ENCODE data around the gene STK32B.
"Not testable (repeated sequence)": the region's sequence is repeated elsewhere in the genome, so short reads cannot be mapped to it uniquely, and the experiment has no call there.

Gene STK32B

DNA sequence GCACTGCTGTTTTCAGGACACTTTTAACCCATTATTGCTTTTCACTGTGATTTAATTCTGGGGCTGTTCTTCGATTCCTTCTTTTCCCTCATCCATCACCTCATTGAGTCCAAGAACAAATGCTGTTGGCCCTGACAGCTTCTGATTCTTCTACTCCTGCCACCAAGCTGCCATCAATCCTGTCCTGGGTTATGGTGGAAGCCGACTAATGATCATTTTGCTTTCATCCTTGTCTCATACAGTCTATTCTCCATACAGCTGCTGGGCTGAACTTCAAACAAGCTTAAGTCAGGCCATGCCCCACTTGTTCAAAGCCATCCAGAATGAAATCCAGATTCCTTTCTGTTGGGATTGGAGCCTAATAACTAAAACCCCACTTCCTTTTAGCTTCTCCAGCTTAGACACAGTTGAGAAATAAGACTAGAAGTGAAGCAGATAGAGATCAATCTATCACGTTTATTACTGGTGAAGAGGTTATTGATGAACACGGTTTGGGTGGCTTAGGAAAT is 161.9 kb downstream of the STK32B start:
- Mint-ChIP-seq H3K4me3 (no peak overlapping the region), H3K36me3 (no peaks in the 10 kb centered on the region), H3K9me3 (no peaks in the 10 kb centered on the region), H3K4me1 (peaks cover 4 to 5% of the 10 kb centered on the region in 2 donors), H3K27ac (no peak overlapping the region), H3K27me3 (no peaks in the 10 kb centered on the region)
- no peak for DNase-seq
- ATAC-seq (replicated peaks): no peak

DNA sequence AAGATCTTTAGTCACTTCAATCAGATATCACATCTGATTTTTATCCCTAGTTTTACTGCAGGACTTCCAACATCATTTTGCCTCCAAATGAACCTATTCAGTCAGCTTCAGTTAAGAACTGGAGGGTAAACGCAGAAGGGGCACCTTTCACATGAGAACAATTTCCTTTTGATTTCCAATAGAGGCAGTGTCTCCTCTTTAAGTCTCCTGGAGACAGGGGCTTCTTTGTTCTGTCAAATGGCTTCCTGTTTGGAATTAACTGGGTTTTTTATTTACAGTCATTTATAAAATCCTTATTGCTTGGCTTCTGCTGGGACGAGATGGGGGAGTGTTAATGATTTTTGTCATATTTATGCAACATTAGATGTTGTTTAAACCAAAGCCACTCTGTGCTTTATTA is 164.0 kb downstream of the STK32B start:
- Mint-ChIP-seq H3K27ac (no peak overlapping the region), H3K27me3 (no peaks in the 10 kb centered on the region), H3K36me3 (no peaks in the 10 kb centered on the region), H3K4me3 (no peak overlapping the region), H3K9me3 (no peaks in the 10 kb centered on the region), H3K4me1 (peaks cover 5% of the 10 kb centered on the region in 2 donors)
- ATAC-seq (replicated peaks) (no peak), DNase-seq (no peak)

DNA sequence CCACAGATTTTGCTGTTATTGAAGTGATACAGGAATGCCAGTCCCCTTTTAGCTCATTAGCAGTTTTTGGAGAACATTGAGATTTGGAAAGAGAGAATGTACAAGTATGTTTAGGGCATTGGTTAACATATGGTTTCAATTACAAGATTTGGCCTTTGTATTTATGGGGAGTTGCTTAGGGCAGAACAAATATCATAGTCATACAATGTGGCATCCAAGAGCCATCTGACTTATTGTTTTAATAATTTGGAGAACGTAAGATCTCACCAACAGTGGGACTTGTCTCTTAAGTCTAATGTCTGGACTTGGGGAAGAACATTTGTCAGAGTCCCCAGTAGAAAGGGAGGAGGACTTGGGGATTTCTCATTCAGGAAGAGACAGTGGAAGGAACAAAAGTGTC is 166.1 kb downstream of the STK32B start:
- ATAC-seq (replicated peaks): no peak
- no peak for DNase-seq
- Mint-ChIP-seq H3K4me1 (peaks cover 5% of the 10 kb centered on the region in 2 donors), H3K36me3 (no peaks in the 10 kb centered on the region), H3K9me3 (peaks cover 6 to 10% of the 10 kb centered on the region in 2 donors), H3K4me3 (no peak overlapping the region), H3K27ac (no peak overlapping the region), H3K27me3 (no peaks in the 10 kb centered on the region)

DNA sequence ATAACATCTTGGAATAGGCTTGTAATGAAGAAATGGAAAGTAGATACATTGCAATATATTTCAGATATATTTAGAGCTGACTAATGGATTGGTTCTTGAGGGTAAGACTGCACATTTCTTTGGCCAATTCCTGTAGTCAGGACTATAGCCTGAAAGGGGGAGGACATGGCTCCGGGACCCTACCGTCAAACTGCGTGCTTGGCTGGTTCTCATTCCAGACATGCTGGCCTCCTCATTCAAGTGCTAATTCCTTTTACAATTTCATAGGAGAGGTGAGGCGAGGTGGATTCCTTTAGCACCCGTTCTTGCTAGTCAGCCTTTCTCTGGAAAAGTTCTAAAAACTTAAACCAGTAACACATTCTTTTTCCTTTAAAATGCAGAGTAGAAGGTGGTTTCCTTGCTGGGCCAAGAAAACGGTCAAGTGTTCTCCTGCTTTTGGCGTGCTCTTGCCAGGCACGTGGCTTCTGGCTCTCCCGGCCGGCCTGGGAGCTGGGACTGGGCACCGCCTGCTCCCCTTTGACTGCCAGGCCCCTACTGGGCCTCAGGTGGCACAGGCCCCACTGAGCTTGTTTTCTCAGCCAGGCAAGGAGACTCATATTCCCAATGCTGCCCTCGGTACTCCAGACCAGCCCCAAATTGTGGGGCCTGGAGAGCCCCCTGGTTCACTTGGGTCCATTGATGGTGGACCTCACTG is 167.2 kb downstream of the STK32B start:
- H3K4me1 Mint-ChIP-seq: peaks cover 5% of the 10 kb centered on the region in 2 donors
- no peaks in the 10 kb centered on the region for H3K36me3 Mint-ChIP-seq
- H3K4me3 Mint-ChIP-seq: no peak overlapping the region

DNA sequence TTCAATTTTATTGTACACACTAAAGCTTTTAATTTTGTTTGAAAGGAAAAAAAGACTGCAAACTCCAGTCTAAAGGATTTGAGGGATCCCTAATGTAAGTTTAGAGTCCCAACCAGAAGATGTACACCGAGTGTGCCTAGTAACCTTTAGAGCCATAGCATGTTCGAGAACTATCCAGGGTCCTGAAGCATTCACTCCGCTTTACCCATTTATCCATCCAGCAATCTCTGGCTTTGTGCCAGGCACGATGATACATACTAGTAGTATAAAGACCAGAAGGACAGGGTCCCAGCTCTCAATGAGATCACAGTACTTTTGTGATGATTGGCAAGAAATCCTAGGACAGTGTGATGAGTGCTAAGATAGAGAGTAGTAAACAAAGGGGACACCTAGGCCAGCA is 168.7 kb downstream of the STK32B start:
- Mint-ChIP-seq H3K27ac (no peak overlapping the region), H3K36me3 (no peaks in the 10 kb centered on the region), H3K27me3 (peaks cover 0 to 4% of the 10 kb centered on the region in 2 donors), H3K9me3 (peaks cover 9 to 14% of the 10 kb centered on the region in 2 donors), H3K4me3 (no peak overlapping the region), H3K4me1 (peaks cover 5% of the 10 kb centered on the region in 2 donors)
- ATAC-seq (replicated peaks): no peak
- no peak for DNase-seq

More for the DNA sequence above, 167.2 kb downstream of the STK32B start:
- peaks cover 9 to 14% of the 10 kb centered on the region in 2 donors for H3K9me3 Mint-ChIP-seq
- no peak overlapping the region for H3K27ac Mint-ChIP-seq
- H3K27me3 Mint-ChIP-seq: peaks cover 0 to 4% of the 10 kb centered on the region in 2 donors
- ATAC-seq (replicated peaks) (no peak), DNase-seq (no peak)

DNA sequence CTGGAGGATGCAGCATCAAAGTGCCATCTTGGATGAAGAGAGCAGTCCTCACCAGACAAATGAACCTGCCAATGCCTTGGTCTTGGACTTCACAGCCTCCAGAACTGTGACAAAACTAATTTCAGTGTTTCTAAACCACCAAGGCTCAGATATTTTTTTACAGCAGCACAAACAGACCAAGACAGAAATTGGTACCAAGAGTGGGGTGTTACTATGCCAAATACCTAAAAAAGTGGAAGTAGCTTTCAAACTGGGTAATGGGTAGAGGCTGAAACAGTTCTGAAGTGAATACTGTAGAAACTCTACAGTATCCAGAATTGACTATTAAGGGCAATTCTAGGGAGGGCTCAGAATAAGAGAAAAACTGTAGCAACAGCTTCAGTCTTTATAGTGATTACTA is 170.8 kb downstream of the STK32B start:
- H3K4me3 Mint-ChIP-seq: no peak overlapping the region

DNA sequence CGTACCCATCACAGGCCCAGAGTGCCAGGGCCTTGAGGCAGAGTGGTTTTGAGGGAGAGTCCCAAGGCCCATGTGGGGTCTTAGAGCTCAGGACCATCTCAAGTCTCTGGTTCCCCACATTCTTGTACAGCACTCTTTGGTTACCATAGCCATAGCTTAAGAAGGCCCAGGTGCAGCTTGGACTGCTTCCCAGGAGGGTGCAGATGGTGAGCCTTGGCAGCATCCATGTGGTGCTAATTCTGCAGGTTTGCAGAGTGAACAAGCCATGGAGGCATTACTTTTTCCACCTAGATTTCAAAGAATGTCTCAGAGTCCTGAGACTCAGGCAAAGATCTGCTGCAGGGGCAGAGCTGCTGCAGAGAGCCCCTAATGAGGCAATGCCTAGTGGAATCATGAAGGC is 171.7 kb downstream of the STK32B start:
- H3K9me3 Mint-ChIP-seq: peaks cover 9 to 14% of the 10 kb centered on the region in 2 donors
- H3K36me3 Mint-ChIP-seq: no peaks in the 10 kb centered on the region
- peaks cover 0 to 4% of the 10 kb centered on the region in 2 donors for H3K27me3 Mint-ChIP-seq
- H3K4me1 Mint-ChIP-seq: peaks cover 0 to 1% of the 10 kb centered on the region in 2 donors
- ATAC-seq (replicated peaks) (no peak), DNase-seq (no peak)
- H3K4me3 Mint-ChIP-seq: no peak overlapping the region
- no peak overlapping the region for H3K27ac Mint-ChIP-seq

More for the DNA sequence above, 170.8 kb downstream of the STK32B start:
- no peak for DNase-seq
- ATAC-seq (replicated peaks): no peak
- peaks cover 5% of the 10 kb centered on the region in 2 donors for H3K4me1 Mint-ChIP-seq
- H3K36me3 Mint-ChIP-seq: no peaks in the 10 kb centered on the region
- H3K9me3 Mint-ChIP-seq: peaks cover 9 to 14% of the 10 kb centered on the region in 2 donors
- H3K27ac Mint-ChIP-seq: no peak overlapping the region
- H3K27me3 Mint-ChIP-seq: peaks cover 0 to 4% of the 10 kb centered on the region in 2 donors

DNA sequence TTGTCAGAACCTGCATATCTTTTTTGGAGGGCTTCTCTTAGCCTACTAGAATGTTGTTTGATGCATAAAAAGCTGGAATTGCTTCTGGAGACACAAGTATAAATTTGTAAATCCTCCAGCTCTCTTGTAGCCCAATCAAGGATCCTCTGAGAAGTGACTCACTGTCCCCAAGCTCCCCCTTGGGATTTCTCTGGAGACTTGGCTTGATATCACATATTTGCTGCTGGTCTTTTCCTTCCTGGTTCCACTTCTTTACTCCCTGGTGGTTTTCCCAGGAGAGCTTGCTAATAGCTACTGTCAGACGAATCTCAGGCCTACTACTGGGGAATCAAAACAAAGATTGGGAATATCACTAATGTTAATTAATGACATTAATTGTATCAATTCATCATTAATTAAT is 173.1 kb downstream of the STK32B start:
- Mint-ChIP-seq H3K27me3 (peaks cover 0 to 4% of the 10 kb centered on the region in 2 donors), H3K9me3 (peaks cover 9 to 14% of the 10 kb centered on the region in 2 donors), H3K36me3 (no peaks in the 10 kb centered on the region), H3K4me3 (no peak overlapping the region), H3K27ac (no peak overlapping the region), H3K4me1 (no peaks in the 10 kb centered on the region)
- no peak for DNase-seq
- no peak for ATAC-seq (replicated peaks)

DNA sequence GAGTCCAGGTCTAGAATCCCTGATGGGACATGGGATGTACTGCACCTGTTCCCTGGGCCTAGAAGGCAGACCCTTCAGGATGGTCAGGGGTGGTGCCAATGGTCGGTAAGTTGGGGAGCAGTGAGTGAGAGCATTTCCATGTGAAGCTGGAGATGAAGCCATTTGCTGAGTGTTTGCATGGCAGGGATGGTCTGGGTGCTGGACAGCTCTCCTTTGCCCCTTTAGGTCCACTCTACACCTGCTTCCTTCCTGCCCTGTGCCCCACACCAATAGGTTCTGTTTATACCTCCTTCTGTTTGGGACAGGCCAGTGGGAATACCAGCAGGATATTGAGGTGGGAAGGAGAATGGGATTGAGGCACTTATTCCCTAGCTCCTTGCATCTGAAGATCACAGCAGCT is 181.3 kb downstream of the STK32B start:
- DNase-seq (no peak), ATAC-seq (replicated peaks) (no peak)
- H3K27me3 Mint-ChIP-seq: no peaks in the 10 kb centered on the region
- H3K36me3 Mint-ChIP-seq: no peaks in the 10 kb centered on the region
- H3K4me3 Mint-ChIP-seq: no peak overlapping the region
- no peaks in the 10 kb centered on the region for H3K4me1 Mint-ChIP-seq
- no peak overlapping the region for H3K27ac Mint-ChIP-seq
- H3K9me3 Mint-ChIP-seq: no peaks in the 10 kb centered on the region

DNA sequence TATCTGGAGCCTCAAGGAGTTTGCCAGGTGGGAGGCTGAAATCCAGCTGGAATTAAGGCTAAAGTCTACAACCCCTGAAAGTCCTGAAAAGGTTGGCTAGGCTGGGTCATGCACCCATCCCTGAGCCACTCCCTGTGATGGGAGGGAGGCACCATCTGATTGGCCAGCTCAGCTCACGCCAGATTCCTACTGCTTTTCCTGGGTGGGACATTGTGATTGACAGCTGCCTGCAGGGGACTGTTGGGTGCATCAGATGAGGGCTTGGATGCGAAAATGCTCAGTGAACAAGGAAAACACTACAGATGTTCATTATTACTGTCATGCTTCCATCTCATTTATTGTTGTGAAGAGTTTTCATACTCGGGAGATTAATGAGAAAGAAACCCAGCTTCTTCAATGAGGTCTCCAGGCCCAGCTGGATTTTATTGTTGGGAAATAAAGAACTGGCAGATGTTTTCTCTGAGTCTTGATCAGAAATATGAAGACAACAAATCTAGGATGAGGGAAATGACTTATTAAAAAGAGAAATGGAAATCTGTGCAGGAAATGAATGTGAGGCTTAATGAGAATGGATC is 185.9 kb downstream of the STK32B start:
- Mint-ChIP-seq H3K4me3 (no peak overlapping the region), H3K27me3 (no peaks in the 10 kb centered on the region), H3K27ac (no peak overlapping the region), H3K4me1 (no peaks in the 10 kb centered on the region), H3K36me3 (no peaks in the 10 kb centered on the region), H3K9me3 (no peaks in the 10 kb centered on the region)
- DNase-seq: no peak
- no peak for ATAC-seq (replicated peaks)

DNA sequence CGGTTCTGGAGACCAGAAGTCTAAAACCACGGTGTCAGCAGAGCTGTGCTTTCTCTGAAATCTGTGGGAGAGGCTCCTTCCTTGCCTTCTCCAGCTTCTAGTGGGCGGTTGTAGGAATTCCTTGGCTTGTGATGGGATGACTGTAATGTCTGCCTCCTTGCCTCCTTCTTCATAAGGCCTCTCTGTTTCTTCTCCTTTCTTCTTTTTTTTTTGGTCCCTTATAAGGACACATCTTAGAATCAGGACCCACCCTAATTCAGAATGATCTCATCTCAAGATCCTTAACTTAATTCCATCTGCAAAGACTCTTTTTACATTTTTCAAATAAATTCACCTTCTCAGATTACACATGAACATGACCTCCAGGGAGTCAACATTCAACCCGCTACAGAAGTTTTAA is 186.9 kb downstream of the STK32B start:
- H3K4me1 Mint-ChIP-seq: no peaks in the 10 kb centered on the region

DNA sequence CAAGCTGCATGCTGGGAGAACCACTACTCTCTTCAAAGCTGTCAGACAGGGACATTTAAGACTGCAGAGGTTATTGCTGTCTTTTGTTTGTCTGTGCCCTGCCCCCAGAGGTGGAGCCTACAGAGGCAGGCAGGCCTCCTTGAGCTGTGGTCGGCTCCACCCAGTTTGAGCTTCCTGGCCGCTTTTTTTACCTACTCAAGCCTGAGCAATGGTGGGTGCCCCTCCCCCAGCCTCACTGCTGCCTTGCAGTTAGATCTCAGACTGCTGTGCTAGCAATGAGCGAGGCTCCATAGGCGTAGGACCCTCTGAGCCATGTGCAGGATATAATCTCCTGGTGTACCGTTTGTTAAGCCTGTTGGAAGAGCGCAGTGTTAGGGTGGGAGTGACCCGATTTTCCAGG is 195.8 kb downstream of the STK32B start:
- not testable (repeated sequence) for H3K27me3 Mint-ChIP-seq, H3K27ac Mint-ChIP-seq

More for the DNA sequence above, 186.9 kb downstream of the STK32B start:
- Mint-ChIP-seq H3K27ac (no peak overlapping the region), H3K36me3 (no peaks in the 10 kb centered on the region), H3K4me3 (no peak overlapping the region), H3K27me3 (no peaks in the 10 kb centered on the region), H3K9me3 (no peaks in the 10 kb centered on the region)
- no peak for ATAC-seq (replicated peaks)
- no peak for DNase-seq

DNA sequence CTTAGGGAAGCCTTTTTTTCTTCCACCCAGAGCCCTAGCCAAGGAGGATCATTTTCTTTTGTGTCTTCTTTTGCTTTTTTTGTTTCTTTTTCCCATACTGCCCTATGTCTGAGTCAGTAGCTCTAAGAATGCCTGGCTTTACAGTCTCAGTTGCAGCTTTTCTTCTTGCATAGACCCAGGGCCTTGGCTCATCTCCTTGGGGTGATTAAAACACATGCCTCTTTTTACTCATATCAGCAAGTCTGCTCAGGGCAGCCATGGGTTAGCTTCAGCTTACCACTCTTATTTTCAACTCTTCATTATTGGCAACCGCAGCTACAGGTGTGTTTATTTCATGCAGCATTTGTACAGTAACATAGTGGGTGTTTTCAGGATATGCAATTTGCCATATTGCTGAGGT is 196.5 kb downstream of the STK32B start:
- Mint-ChIP-seq H3K4me1 (peaks cover 1 to 12% of the 10 kb centered on the region in 2 donors), H3K36me3 (no peaks in the 10 kb centered on the region), H3K9me3 (no peaks in the 10 kb centered on the region), H3K27ac (no peak overlapping the region), H3K4me3 (no peak overlapping the region), H3K27me3 (peaks cover 0 to 8% of the 10 kb centered on the region in 2 donors)
- ATAC-seq (replicated peaks): no peak
- no peak for DNase-seq

More for the DNA sequence above, 195.8 kb downstream of the STK32B start:
- peaks cover 1 to 12% of the 10 kb centered on the region in 2 donors for H3K4me1 Mint-ChIP-seq
- H3K36me3 Mint-ChIP-seq; H3K9me3 Mint-ChIP-seq; ATAC-seq (replicated peaks); DNase-seq; H3K4me3 Mint-ChIP-seq: not testable (repeated sequence)

DNA sequence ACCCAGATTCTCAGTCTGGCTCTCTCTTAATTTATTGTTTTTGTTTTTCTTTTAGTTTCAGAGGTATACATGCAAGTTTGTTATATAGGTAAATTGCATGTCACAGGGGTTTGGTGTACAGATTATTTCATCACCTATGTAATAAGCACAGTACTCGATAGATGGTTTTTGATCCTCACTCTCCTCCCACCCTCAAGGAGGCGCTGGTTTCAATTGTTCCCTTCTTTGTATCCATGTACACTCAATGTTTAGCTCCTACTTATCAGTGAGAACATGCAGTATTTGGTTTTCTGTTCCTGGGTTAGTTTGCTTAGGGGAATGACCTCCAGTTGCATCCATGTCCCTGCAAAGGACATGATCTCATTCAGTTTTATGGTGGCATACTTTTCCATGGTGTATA is 198.4 kb downstream of the STK32B start:
- no peak for ATAC-seq (replicated peaks)
- Mint-ChIP-seq H3K36me3 (no peaks in the 10 kb centered on the region), H3K27me3 (peaks cover 0 to 6% of the 10 kb centered on the region in 2 donors), H3K27ac (no peak overlapping the region), H3K4me1 (peaks cover 1 to 12% of the 10 kb centered on the region in 2 donors), H3K4me3 (no peak overlapping the region), H3K9me3 (no peaks in the 10 kb centered on the region)
- DNase-seq: no peak

DNA sequence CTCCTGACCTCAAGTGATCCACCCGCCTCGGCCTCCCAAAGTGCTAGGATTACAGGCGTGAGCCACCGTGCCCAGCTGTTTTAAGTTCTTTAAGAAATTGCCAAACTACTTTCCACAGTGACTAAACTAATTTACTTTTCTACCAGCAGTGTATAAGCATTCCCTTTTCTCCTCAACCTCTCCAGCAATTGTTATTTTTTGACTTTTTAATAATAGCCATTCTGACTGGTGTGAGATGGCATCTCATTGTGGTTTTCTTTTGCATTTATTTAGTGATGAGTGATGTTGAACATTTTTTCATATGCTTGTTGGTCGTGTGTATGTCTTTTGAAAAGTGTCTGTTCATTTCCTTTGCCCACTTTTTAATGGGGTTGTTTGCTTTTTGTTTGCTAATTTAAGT is 199.3 kb downstream of the STK32B start:
- H3K36me3 Mint-ChIP-seq; ATAC-seq (replicated peaks); H3K4me3 Mint-ChIP-seq; H3K9me3 Mint-ChIP-seq; H3K27ac Mint-ChIP-seq; H3K27me3 Mint-ChIP-seq; DNase-seq: not testable (repeated sequence)
- H3K4me1 Mint-ChIP-seq: peaks cover 1 to 12% of the 10 kb centered on the region in 2 donors

Measured in stimulated activated naive B cell treated with anti-CD40 and anti-IgM and Interleukin-4, amounts not matched to agents 10 μg/mL and 1 μg/mL and 100 μg/mL, for 72 hours (primary cell).